DMS114 treated with DMSO at 0.1 percent for 48 hours (cell line): ENCODE data around the gene QSOX2.

Experiments used
- DNase-seq: peaks from one replicate; lab custom pipeline; 2025; ENCODE audit not compliant: unreplicated experiment; lab: John Stamatoyannopoulos, UW

The QSOX2 gene

DNA sequence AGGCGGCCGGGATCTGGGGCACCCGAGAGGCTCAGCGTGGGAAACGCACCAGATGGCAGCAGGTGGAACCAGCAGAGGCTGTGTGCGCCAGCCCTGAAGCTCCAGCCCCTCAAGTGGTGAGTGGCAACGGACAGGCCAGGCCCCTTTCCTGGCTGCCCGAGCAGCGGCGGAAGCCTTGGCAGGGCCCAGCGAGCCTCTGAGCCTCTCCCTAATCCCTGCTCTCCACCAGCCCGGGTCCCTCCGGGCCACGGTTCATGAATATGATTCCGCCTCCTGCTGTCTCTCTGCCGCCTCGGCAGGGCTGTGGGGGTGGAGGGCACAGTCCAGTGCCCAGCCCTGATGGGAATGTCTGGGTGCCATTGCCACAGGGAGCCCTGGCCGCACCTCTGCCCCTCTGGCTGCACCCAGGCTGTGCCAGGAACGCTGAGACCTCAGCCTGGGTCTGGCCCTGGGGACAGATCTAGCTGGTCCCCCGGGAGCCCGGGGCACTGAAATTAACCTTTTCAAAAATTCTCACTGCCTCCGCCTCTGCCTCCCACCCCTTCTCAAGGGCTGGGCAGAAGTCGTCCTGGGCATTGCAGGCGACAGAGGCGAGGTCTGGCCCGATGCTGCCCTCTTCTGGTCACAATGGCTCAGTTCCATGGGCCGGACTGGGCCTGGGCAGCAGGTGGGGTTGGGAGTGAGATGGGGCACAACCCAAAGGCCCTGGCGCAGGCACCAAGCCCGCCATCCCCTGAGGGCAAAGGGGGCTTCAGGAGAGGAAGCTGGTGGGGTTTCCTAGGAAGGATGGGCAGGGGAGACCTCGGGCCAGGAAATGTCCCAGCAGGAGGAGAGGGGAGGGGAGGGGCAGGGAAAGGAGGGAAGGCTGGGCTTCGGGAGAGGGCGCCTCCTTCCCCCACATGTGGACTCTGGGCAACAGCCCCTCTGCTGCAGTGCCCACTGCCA is 38.0 kb upstream of the QSOX2 start:
- DNase-seq: peak; percentile 19

- DNase-seq: no peak
Observed at GRCh38 chr9:136282272-136282861, 36.8 kb upstream of the QSOX2 start.

GRCh38 chr9:136281421-136282271 is 36.0 kb upstream of the QSOX2 start:
- DNase-seq: no peak

- DNase-seq: no peak
Observed at GRCh38 chr9:136280535-136281315, 35.1 kb upstream of the QSOX2 start.

DNA sequence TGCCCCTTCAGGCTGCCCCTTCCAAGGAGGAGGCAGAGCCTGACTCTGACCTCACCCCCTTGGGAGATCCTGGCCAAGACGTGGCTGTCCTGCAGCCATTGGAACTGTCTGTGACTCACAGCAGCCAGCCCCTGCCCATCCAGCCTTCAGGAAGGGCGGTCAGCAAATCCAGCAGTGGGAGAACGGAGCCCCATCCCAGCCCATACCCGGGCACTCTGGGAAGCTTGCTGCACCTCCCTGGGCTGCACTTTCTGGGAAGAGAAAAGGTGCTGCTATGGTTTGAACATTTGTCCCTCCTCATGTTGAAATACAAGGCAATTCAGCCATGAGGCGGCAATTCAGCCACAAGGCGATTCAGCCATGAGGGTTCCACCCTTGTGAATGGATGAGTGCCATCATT is 33.9 kb upstream of the QSOX2 start:
- DNase-seq: no peak

- no peak for DNase-seq
Observed at GRCh38 chr9:136278894-136279293, 33.3 kb upstream of the QSOX2 start.

DNA sequence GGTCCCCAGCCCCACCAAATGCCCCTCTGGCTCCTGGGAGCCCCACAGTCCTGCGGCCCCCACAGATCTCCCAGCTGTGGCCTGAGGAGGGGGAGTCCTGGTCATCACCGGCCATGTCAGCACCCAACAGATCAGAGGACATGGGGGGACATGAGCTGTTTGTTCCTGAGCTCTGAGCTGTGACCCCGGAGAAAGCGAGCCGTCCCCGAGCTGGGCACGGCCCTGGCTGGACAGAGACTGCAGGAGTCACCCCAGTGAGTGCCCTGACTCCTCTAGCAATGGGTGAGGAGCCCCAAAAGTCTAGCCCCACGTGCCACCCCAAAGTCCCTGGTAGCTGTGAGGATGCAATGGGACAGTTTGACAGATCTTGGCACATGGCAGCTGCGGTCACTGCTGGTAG is 32.6 kb upstream of the QSOX2 start:
- DNase-seq: no peak

- DNase-seq: no peak
Observed at GRCh38 chr9:136277746-136278145, 32.1 kb upstream of the QSOX2 start.

- DNase-seq: no peak
Observed at GRCh38 chr9:136276716-136277115, 31.1 kb upstream of the QSOX2 start.

DNA sequence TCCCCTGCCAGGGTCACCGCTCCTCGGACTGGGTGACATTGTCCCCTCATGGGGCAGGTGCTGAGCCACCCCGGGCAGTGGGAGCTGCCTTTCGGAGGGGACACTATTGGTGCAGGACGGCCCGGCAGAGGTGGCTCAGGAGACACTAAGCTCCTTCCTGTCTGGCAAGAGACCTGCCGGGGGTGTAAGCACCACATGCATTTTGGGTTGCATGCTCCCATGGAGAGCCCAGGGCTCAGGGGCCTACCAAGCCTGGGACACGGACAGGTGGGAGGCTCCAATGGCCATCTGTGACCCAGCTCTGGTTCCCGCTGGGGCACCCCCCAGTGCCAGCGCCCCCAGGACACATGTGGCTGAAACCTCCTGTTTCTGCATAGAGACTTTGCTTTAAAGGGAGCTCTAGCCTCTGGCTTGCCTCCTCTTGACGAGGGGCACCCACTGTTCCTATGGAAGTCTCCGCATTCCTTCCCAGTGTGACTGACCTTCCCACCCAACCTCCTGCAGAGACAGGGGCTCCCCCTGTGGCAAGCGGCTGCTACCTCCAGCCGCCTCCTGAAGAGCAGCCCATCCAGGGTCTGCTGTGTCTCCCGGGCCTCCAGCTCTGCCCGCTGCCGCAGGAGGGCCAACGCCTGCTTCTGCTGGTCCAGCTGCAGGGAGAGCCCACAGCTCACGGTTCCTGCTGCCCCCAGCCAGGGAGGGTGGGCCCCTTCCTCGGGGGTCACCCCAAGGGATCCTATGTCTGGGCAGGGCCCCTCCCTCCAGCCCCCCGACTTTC is 30.2 kb upstream of the QSOX2 start:
- no peak for DNase-seq

GRCh38 chr9:136274786-136275654 is 29.4 kb upstream of the QSOX2 start:
- DNase-seq: no peak

- no peak for DNase-seq
Observed at GRCh38 chr9:136273921-136274785, 28.5 kb upstream of the QSOX2 start.

GRCh38 chr9:136273244-136273865 is 27.7 kb upstream of the QSOX2 start:
- DNase-seq: no peak

- no peak for DNase-seq
Observed at GRCh38 chr9:136270173-136270705, 24.6 kb upstream of the QSOX2 start.

DNA sequence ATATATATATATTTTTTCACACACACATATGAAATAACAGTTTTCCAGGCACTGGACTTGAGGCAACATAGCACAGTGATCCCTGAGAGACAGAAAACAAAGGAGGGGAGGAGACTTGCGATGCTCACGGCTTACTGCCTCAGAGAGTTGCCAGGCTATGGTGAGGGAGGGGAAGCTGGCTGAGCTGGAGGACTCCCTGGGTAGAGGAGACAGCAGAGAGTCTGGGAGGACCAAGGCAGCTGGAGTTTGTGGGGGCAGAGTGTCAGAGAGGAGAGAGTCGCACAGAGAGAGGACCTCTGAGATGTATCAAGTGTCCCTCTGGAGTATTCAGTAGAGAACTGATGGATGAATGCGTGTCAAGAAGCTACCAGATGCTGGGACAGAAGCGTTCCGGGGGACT is 23.1 kb upstream of the QSOX2 start:
- no peak for DNase-seq

GRCh38 chr9:136268318-136268717 is 22.7 kb upstream of the QSOX2 start:
- DNase-seq: no peak
